B cell (primary cell): ENCODE results near the gene TIMM23B.
"Not testable (repeated sequence)": the region's sequence is repeated elsewhere in the genome, so short reads cannot be mapped to it uniquely, and the experiment has no call there.

Source experiments
- CTCF ChIP-seq: fragments of 200-600 bp; IDR thresholded peaks from one replicate; pipeline ENCODE4 v1.8.0; 2022; ENCODE audit warnings: antibody characterized with exemption, mild to moderate bottlenecking
- EZH2 ChIP-seq: IDR thresholded peaks from 2 replicates; pipeline ENCODE4 v1.6.1; 2012; ENCODE audit warnings: borderline replicate concordance, low read depth, mild to moderate bottlenecking, moderate library complexity, low read length; ENCODE audit not compliant: insufficient read depth, poor library complexity, severe bottlenecking

GRCh38 chr10:49953122-49953521 is 11.3 kb downstream of the TIMM23B start:
- TF ChIP-seq CTCF, EZH2: not testable (repeated sequence)
